HEK293 (cell line): ENCODE results near the gene ARHGAP15.

Experiments
- KLF1 ChIP-seq: fragments of 450-650 bp; formaldehyde crosslinking; IDR thresholded peaks from 2 replicates; pipeline ENCODE4 v1.5.1; 2016; ENCODE audit warnings: missing biosample characterization, missing genetic modification characterization
- ZNF112 ChIP-seq: fragments of 450-650 bp; formaldehyde crosslinking; IDR thresholded peaks from 2 replicates; pipeline ENCODE4 v1.5.0; 2017; ENCODE audit warnings: missing biosample characterization, missing genetic modification characterization
- ZNF24 ChIP-seq: fragments of 450-650 bp; formaldehyde crosslinking; IDR thresholded peaks from 2 replicates; pipeline ENCODE4 v1.5.1; 2016; ENCODE audit warnings: missing biosample characterization, missing genetic modification characterization
- ZNF624 ChIP-seq: fragments of 450-650 bp; formaldehyde crosslinking; IDR thresholded peaks from 2 replicates; pipeline ENCODE4 v1.5.1; 2017; ENCODE audit warnings: missing biosample characterization, missing genetic modification characterization
- ZNF768 ChIP-seq: fragments of 450-650 bp; formaldehyde crosslinking; IDR thresholded peaks from 2 replicates; pipeline ENCODE4 v1.5.1; 2018; ENCODE audit warnings: missing biosample characterization, mild to moderate bottlenecking, missing genetic modification characterization
- ZNF792 ChIP-seq: fragments of 450-650 bp; formaldehyde crosslinking; IDR thresholded peaks from 2 replicates; pipeline ENCODE4 v1.5.1; 2016; ENCODE audit warnings: missing biosample characterization, missing genetic modification characterization
- TF ChIP-seq, protein P1 (sequence below): fragments of 450-650 bp; IDR thresholded peaks from 2 replicates; pipeline ENCODE4 v1.5.1; 2018; ENCODE audit warnings: missing biosample characterization, mild to moderate bottlenecking, missing genetic modification characterization
- TF ChIP-seq, protein P2 (sequence below): fragments of 450-650 bp; formaldehyde crosslinking; IDR thresholded peaks from 2 replicates; pipeline ENCODE4 v1.5.1; 2016; ENCODE audit warnings: missing biosample characterization, missing genetic modification characterization
- TF ChIP-seq, protein P3 (sequence below): fragments of 450-650 bp; formaldehyde crosslinking; IDR thresholded peaks from 2 replicates; pipeline ENCODE4 v1.5.1; 2016; ENCODE audit warnings: missing biosample characterization, missing genetic modification characterization, borderline replicate concordance
- TF ChIP-seq, protein P4 (sequence below): fragments of 450-650 bp; formaldehyde crosslinking; IDR thresholded peaks from 2 replicates; pipeline ENCODE4 v1.5.1; 2016; ENCODE audit warnings: missing biosample characterization, missing genetic modification characterization
- TF ChIP-seq, protein P5 (sequence below): fragments of 450-650 bp; formaldehyde crosslinking; IDR thresholded peaks from 2 replicates; pipeline ENCODE4 v1.5.1; 2016; ENCODE audit warnings: missing biosample characterization, missing genetic modification characterization, borderline replicate concordance
- TF ChIP-seq, protein P6 (sequence below): fragments of 450-650 bp; formaldehyde crosslinking; IDR thresholded peaks from 2 replicates; pipeline ENCODE4 v1.5.1; 2016; ENCODE audit warnings: missing biosample characterization, missing genetic modification characterization
- TF ChIP-seq, protein P7 (sequence below): fragments of 450-650 bp; formaldehyde crosslinking; IDR thresholded peaks from 2 replicates; pipeline ENCODE4 v1.5.1; 2016; ENCODE audit warnings: missing biosample characterization, missing genetic modification characterization

DNA sequence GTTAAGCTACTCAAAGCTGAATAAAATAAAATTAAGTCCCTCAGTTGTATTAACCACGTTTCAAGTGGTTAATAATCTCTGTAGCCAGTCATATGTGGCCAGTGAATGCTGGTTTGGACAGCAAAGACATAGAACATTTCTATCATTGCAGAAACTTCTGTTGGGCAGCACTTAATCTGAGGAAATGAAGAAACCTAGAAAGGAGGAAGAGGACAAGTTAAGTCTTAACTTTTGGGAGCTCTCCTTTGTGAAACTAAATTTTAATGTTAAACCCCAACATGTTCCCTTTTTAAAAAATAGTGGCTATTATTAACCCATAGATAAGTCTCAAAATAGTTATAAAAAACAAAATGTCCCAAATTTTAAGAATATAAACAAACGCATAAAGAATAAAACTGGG, 421.3 kb downstream of the ARHGAP15 start:
- TF ChIP-seq, protein P1, sequence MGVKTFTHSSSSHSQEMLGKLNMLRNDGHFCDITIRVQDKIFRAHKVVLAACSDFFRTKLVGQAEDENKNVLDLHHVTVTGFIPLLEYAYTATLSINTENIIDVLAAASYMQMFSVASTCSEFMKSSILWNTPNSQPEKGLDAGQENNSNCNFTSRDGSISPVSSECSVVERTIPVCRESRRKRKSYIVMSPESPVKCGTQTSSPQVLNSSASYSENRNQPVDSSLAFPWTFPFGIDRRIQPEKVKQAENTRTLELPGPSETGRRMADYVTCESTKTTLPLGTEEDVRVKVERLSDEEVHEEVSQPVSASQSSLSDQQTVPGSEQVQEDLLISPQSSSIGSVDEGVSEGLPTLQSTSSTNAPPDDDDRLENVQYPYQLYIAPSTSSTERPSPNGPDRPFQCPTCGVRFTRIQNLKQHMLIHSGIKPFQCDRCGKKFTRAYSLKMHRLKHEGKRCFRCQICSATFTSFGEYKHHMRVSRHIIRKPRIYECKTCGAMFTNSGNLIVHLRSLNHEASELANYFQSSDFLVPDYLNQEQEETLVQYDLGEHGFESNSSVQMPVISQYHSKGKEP (tag by site-specific recombination) = no peak
- TF ChIP-seq, protein P2, sequence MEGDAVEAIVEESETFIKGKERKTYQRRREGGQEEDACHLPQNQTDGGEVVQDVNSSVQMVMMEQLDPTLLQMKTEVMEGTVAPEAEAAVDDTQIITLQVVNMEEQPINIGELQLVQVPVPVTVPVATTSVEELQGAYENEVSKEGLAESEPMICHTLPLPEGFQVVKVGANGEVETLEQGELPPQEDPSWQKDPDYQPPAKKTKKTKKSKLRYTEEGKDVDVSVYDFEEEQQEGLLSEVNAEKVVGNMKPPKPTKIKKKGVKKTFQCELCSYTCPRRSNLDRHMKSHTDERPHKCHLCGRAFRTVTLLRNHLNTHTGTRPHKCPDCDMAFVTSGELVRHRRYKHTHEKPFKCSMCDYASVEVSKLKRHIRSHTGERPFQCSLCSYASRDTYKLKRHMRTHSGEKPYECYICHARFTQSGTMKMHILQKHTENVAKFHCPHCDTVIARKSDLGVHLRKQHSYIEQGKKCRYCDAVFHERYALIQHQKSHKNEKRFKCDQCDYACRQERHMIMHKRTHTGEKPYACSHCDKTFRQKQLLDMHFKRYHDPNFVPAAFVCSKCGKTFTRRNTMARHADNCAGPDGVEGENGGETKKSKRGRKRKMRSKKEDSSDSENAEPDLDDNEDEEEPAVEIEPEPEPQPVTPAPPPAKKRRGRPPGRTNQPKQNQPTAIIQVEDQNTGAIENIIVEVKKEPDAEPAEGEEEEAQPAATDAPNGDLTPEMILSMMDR (tag by site-specific recombination) = no peak
- TF ChIP-seq ZNF768 (tag by site-specific recombination) (no peak), ZNF792 (tag by site-specific recombination) (no peak), ZNF24 (tag by site-specific recombination) (no peak), ZNF112 (no peak), ZNF624 (no peak), KLF1 (tag by site-specific recombination) (no peak)
- TF ChIP-seq, protein P3, sequence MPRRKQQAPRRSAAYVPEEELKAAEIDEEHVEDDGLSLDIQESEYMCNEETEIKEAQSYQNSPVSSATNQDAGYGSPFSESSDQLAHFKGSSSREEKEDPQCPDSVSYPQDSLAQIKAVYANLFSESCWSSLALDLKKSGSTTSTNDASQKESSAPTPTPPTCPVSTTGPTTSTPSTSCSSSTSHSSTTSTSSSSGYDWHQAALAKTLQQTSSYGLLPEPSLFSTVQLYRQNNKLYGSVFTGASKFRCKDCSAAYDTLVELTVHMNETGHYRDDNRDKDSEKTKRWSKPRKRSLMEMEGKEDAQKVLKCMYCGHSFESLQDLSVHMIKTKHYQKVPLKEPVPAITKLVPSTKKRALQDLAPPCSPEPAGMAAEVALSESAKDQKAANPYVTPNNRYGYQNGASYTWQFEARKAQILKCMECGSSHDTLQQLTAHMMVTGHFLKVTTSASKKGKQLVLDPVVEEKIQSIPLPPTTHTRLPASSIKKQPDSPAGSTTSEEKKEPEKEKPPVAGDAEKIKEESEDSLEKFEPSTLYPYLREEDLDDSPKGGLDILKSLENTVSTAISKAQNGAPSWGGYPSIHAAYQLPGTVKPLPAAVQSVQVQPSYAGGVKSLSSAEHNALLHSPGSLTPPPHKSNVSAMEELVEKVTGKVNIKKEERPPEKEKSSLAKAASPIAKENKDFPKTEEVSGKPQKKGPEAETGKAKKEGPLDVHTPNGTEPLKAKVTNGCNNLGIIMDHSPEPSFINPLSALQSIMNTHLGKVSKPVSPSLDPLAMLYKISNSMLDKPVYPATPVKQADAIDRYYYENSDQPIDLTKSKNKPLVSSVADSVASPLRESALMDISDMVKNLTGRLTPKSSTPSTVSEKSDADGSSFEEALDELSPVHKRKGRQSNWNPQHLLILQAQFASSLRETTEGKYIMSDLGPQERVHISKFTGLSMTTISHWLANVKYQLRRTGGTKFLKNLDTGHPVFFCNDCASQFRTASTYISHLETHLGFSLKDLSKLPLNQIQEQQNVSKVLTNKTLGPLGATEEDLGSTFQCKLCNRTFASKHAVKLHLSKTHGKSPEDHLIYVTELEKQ (tag by site-specific recombination) = no peak
- TF ChIP-seq, protein P4, sequence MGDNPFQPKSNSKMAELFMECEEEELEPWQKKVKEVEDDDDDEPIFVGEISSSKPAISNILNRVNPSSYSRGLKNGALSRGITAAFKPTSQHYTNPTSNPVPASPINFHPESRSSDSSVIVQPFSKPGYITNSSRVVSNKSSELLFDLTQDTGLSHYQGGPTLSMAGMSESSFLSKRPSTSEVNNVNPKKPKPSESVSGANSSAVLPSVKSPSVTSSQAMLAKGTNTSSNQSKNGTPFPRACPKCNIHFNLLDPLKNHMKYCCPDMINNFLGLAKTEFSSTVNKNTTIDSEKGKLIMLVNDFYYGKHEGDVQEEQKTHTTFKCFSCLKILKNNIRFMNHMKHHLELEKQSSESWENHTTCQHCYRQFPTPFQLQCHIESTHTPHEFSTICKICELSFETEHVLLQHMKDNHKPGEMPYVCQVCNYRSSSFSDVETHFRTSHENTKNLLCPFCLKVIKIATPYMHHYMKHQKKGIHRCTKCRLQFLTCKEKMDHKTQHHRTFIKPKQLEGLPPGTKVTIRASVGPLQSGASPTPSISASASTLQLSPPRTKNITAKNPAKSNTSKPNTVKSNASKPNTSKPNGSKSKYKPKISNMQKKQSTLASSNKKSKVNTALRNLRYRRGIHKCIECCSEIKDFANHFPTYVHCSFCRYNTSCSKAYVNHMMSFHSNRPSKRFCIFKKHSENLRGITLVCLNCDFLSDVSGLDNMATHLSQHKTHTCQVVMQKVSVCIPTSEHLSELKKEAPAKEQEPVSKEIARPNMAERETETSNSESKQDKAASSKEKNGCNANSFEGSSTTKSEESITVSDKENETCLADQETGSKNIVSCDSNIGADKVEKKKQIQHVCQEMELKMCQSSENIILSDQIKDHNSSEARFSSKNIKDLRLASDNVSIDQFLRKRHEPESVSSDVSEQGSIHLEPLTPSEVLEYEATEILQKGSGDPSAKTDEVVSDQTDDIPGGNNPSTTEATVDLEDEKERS = no peak
- TF ChIP-seq, protein P5, sequence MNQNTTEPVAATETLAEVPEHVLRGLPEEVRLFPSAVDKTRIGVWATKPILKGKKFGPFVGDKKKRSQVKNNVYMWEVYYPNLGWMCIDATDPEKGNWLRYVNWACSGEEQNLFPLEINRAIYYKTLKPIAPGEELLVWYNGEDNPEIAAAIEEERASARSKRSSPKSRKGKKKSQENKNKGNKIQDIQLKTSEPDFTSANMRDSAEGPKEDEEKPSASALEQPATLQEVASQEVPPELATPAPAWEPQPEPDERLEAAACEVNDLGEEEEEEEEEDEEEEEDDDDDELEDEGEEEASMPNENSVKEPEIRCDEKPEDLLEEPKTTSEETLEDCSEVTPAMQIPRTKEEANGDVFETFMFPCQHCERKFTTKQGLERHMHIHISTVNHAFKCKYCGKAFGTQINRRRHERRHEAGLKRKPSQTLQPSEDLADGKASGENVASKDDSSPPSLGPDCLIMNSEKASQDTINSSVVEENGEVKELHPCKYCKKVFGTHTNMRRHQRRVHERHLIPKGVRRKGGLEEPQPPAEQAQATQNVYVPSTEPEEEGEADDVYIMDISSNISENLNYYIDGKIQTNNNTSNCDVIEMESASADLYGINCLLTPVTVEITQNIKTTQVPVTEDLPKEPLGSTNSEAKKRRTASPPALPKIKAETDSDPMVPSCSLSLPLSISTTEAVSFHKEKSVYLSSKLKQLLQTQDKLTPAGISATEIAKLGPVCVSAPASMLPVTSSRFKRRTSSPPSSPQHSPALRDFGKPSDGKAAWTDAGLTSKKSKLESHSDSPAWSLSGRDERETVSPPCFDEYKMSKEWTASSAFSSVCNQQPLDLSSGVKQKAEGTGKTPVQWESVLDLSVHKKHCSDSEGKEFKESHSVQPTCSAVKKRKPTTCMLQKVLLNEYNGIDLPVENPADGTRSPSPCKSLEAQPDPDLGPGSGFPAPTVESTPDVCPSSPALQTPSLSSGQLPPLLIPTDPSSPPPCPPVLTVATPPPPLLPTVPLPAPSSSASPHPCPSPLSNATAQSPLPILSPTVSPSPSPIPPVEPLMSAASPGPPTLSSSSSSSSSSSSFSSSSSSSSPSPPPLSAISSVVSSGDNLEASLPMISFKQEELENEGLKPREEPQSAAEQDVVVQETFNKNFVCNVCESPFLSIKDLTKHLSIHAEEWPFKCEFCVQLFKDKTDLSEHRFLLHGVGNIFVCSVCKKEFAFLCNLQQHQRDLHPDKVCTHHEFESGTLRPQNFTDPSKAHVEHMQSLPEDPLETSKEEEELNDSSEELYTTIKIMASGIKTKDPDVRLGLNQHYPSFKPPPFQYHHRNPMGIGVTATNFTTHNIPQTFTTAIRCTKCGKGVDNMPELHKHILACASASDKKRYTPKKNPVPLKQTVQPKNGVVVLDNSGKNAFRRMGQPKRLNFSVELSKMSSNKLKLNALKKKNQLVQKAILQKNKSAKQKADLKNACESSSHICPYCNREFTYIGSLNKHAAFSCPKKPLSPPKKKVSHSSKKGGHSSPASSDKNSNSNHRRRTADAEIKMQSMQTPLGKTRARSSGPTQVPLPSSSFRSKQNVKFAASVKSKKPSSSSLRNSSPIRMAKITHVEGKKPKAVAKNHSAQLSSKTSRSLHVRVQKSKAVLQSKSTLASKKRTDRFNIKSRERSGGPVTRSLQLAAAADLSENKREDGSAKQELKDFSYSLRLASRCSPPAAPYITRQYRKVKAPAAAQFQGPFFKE (tag by site-specific recombination) = no peak
- TF ChIP-seq, protein P6, sequence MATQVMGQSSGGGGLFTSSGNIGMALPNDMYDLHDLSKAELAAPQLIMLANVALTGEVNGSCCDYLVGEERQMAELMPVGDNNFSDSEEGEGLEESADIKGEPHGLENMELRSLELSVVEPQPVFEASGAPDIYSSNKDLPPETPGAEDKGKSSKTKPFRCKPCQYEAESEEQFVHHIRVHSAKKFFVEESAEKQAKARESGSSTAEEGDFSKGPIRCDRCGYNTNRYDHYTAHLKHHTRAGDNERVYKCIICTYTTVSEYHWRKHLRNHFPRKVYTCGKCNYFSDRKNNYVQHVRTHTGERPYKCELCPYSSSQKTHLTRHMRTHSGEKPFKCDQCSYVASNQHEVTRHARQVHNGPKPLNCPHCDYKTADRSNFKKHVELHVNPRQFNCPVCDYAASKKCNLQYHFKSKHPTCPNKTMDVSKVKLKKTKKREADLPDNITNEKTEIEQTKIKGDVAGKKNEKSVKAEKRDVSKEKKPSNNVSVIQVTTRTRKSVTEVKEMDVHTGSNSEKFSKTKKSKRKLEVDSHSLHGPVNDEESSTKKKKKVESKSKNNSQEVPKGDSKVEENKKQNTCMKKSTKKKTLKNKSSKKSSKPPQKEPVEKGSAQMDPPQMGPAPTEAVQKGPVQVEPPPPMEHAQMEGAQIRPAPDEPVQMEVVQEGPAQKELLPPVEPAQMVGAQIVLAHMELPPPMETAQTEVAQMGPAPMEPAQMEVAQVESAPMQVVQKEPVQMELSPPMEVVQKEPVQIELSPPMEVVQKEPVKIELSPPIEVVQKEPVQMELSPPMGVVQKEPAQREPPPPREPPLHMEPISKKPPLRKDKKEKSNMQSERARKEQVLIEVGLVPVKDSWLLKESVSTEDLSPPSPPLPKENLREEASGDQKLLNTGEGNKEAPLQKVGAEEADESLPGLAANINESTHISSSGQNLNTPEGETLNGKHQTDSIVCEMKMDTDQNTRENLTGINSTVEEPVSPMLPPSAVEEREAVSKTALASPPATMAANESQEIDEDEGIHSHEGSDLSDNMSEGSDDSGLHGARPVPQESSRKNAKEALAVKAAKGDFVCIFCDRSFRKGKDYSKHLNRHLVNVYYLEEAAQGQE (tag by site-specific recombination) = no peak
- TF ChIP-seq, protein P7, sequence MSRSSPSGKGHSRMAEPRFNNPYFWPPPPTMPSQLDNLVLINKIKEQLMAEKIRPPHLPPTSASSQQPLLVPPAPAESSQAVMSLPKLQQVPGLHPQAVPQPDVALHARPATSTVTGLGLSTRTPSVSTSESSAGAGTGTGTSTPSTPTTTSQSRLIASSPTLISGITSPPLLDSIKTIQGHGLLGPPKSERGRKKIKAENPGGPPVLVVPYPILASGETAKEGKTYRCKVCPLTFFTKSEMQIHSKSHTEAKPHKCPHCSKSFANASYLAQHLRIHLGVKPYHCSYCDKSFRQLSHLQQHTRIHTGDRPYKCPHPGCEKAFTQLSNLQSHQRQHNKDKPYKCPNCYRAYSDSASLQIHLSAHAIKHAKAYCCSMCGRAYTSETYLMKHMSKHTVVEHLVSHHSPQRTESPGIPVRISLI = no peak
